Stimulated activated CD4-positive, alpha-beta T cell treated with anti-CD3 and anti-CD28 coated beads, Interleukin-4, amount 100 ng/mL, for 1 hour (primary cell): ENCODE data around the gene CA5B.
"Not testable (repeated sequence)": the region's sequence is repeated elsewhere in the genome, so short reads cannot be mapped to it uniquely, and the experiment has no call there.

Experiments used
- DNase-seq: peaks from one replicate; pipeline ENCODE4 v3.0.0-alpha.2; 2020

Gene CA5B

GRCh38 chrX:15749642-15750610 lies 11.9 kb downstream of the CA5B start:
- DNase-seq = peak; percentile 9

GRCh38 chrX:15750611-15751154 lies 12.6 kb downstream of the CA5B start:
- no peak for DNase-seq

- no peak for DNase-seq
Measured at GRCh38 chrX:15751155-15751819, 13.2 kb downstream of the CA5B start.

- DNase-seq = no peak
Measured at GRCh38 chrX:15755091-15755490, 17.0 kb downstream of the CA5B start.

GRCh38 chrX:15758140-15758539 lies 20.1 kb downstream of the CA5B start:
- no peak for DNase-seq

- not testable (repeated sequence) for DNase-seq
Measured at GRCh38 chrX:15759886-15760285, 21.8 kb downstream of the CA5B start.

- DNase-seq = no peak
Measured at GRCh38 chrX:15761564-15762191, 23.6 kb downstream of the CA5B start.

- DNase-seq = no peak
Measured at GRCh38 chrX:15769300-15769954, 31.4 kb downstream of the CA5B start.

GRCh38 chrX:15781961-15782699 lies 44.1 kb downstream of the CA5B start:
- DNase-seq = no peak

- no peak for DNase-seq
Measured at GRCh38 chrX:15785176-15785750, 47.2 kb downstream of the CA5B start.

GRCh38 chrX:15786915-15787314 lies 48.8 kb downstream of the CA5B start:
- DNase-seq = no peak

- DNase-seq = peak; percentile 84
Measured at GRCh38 chrX:15789979-15790768, 52.1 kb downstream of the CA5B start, which contains the start of gene ZRSR2. ZRSR2 (plus strand) TSS chrX:15790484; CDS start chrX:15790496, 12 bp downstream.

- no peak for DNase-seq
Measured at GRCh38 chrX:15790769-15791290, 52.8 kb downstream of the CA5B start.

- no peak for DNase-seq
Measured at GRCh38 chrX:15797707-15798106, 59.6 kb downstream of the CA5B start.

- DNase-seq = no peak
Measured at GRCh38 chrX:15804563-15804962, 66.5 kb downstream of the CA5B start.

- no peak for DNase-seq
Measured at GRCh38 chrX:15808254-15808653, 70.2 kb downstream of the CA5B start.

GRCh38 chrX:15812192-15812938 lies 74.3 kb downstream of the CA5B start:
- no peak for DNase-seq

- no peak for DNase-seq
Measured at GRCh38 chrX:15813416-15813815, 75.3 kb downstream of the CA5B start.

GRCh38 chrX:15814771-15815365 lies 76.8 kb downstream of the CA5B start:
- DNase-seq = no peak
